Measurements from ENCODE around the gene NF1.
"Not testable (repeated sequence)": the region's sequence is repeated elsewhere in the genome, so short reads cannot be mapped to it uniquely, and the experiment has no call there.

The NF1 gene

DNA sequence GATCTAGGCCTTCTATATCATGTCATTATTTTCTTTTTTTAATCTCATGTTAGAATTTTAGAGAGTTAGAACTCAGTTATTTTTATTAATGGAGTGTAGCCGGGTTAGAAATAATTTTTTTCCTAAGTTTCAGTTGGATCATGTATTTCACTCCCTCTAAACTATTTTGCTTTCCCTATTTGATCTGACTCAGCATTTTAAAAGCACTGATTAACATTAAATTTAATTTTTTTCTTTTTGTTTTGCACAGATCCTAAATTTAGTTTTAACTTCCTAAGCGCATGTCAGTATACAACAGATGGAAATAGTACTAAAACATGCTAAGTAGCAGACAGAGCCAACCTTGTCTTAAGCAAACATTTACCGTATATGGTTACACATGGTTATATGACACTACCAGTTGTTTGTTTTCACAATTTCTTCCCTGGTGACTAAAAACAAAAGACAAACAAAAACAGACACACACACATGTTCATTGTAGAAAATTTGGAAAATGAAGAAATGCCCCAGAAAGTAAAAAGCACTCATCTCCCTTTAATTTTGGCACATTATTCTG, 263.1 kb downstream of the NF1 start:
- no peak for DNase-seq

DNA sequence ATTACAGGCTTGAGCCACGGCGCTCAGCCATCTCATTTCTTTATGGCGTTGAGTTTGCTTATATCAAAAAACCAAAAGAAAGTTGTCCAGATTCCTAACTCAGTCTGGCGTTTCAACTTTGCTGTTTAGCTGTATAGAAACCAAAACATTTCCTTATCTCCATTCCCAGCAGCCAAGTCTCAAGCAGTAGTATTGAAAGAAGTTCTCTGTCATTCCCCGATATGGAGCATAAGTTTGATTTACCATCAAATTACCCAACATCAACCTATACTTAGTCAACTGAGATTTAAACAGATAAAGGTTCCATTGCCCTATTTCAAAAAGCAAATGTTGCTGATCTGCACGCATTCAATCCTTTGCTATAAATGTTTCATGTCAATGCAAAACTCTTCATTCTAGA, 269.2 kb downstream of the NF1 start:
- DNase-seq, result no peak

DNA sequence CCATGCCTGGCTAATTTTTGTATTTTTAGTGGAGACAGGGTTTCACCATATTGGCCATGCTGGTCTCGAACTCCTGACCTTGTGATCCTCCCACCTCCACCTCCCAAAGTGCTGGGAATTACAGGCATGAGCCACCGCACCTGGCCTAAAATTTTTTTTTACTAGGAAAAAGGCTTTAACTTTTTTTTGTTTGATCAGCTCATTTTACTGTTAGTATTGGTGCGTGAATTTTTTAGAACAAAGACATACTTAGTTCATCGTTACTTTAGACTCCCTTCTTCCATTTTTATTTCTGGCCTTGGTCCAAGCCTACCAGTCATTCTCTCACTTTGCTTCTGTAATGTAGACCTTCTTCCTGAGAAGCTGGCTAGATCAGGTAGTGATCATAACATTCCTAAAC, 271.3 kb downstream of the NF1 start:
- no peak for DNase-seq

DNA sequence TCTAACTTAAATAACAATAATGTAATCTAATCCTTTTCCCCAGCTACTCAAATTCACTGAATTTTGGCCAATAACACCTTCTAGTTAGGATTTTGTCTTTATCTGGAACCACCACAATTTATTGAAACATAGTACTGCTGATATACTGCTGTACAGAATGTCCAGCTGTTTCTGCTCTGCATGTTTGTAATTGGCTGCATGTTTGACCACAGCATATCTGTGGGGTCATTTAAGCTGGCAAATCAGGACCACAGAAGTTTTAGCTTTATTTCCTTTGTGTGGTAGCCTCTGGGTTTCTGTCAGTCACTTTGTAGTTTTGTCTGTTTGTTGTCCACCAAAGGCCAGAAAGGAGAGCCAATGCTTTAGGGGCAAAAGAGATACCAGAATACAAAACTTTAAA, 274.5 kb downstream of the NF1 start:
- no peak for DNase-seq

GRCh38 chr17:31371511-31372097, 276.8 kb downstream of the NF1 start:
- DNase-seq, result no peak

DNA sequence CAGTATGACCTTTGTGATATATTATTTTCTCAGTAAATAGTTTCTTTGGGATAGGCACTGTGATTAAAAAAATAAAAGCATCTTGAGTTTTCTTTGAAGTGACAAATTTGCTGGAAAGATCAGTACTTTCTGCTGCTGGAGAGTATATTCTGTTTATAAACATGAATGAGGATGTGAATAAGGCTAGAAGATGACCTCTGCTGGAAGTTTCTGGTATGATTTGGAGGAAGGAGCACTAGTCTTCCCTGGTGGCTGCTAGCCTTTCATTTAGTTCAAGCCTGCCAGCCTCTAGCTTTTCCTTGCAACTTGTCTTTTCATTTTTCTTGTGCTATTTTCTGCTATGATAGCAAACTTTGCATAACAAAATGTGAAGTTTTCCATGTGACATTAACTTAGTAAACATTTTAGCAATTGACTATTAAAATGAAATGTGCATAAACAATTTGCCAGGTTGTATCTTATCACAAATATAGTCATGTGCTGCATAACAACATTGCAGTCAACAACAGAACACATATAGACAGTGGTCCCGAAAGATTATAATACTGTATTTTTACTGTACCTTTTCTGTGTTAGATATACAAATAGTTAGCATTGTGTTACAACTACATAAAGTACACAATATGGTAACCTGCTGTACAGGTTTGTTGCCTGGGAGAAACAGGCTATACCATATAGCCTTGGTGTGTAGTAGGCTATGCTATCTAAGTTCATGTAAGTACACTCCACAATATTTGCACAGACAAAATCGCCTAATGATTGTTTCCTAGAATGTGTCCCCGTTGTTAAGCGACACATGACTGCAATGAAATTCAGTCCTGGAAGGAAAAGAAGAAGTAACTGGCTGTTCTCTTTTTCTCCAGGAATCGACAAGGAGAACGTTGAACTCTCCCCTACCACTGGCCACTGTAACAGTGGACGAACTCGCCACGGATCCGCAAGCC, 278.6 kb downstream of the NF1 start:
- DNase-seq, result peak; percentile 71

DNA sequence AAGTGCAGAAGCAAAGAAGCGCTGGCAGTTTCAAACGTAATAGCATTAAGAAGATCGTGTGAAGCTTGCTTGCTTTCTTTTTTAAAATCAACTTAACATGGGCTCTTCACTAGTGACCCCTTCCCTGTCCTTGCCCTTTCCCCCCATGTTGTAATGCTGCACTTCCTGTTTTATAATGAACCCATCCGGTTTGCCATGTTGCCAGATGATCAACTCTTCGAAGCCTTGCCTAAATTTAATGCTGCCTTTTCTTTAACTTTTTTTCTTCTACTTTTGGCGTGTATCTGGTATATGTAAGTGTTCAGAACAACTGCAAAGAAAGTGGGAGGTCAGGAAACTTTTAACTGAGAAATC, 279.3 kb downstream of the NF1 start:
- DNase-seq, result no peak

DNA sequence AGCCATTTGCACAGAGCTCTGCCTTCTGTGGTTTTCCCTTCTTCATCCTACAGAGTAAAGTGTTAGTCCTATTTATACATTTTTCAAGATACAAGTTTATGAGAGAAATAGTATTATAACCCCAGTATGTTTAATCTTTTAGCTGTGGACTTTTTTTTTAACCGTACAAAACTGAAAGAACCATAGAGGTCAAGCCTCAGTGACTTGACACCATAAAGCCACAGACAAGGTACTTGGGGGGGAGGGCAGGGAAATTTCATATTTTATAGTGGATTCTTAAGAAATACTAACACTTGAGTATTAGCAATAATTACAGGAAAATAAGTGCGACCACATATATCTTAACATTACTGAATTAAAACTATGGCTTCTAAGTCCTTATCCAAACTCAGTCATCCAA, 279.7 kb downstream of the NF1 start:
- no peak for DNase-seq

DNA sequence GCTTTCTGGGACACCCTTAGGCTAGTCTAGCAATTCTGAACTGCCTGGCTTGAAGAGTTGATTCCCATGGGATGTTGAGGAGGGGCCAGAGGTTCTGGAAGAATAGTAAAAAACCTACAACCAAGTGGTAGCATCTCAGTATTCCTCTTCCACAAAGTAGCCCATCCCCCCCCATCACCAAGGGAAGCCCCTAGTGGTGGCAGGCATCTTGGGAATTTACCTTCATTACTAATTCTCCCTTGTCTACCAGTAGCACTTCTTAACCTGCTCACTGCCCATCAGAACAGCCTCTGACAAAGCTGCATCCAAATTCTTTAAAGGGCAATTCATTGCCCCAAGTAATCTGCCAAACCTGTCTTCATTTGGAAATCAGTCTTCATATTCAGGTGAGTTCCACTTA, 283.9 kb downstream of the NF1 start:
- DNase-seq, result no peak

DNA sequence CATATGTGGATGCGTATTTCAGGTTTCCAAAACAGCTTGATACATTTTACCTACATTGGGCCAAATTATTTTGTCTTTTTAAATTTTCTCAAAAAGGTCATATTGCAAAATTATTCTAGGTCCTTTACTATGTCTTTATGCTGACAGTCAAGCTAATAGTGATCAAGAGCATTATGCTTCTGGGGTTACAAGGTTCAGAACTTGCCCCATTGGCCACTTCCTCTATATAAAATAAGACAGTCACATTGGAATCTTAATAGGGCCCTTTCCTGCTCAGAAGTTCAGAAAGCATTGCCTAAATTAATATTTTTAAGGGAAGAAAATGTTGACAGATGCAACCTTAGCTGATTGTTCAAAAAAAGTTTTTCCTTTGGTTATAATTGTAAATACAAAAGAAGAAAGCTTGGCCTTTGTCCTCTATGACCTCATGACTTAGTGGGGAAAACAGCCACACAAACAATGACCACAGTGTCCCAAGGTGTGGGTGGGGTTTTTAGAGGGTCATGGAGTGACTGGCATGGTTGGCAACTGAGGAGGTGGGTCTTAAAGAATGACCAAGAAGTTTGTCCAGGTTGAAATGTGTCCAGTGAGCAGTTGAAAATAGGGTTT, 284.9 kb downstream of the NF1 start:
- no peak for DNase-seq

DNA sequence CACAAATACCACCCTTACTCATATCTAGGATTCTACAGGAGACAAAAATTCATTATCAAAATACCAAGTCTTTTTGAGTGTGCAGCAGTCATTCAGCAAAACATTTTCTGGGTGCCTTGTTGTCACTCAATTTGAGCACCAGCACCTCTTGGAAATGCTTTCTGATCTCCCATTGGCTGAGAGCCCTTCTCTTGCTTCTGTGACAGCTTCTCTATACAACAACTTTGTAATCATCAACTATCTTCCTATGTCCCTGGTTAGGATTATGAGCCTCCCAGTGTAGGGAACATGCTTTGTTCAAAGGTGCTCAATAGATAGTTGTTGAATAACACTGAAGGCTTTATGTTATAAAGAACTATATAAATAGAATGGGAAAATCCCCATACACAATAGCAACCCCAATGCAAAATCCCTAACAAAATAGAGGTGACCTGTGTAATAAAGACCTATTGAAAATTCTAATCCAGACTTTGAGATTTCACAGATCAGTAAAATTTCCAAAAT, 286.4 kb downstream of the NF1 start:
- DNase-seq, result no peak

DNA sequence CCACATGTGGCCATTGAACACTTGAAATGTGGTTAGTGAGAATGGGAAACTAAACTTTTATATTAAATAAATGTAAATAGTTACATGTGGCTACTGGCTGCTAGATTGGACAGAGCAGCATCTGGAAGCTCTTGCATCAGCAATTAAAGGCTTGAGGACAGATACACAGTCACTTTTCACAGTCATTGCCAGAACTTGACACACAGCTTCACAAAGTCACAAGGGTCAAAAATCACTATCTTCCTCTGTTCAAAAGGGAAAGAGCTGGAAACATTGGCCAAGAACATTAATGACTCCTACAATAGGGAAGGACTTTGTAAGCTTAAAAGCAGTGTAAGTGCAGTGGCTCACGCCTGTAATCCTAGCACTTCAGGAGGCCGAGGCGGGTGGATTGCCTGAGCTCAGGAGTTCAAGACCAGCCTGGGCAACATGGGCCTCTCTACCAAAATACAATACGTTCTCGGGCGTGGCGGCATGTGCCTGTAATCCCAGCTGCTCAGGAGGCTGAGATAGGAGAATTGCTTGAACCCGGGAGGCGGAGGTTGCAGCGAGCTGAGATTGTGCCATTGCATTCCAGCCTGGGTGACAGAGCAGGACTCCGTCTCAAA, 288.0 kb downstream of the NF1 start:
- not testable (repeated sequence) for DNase-seq

- DNase-seq, result peak; percentile 10
Observed at GRCh38 chr17:31383488-31383887, 288.7 kb downstream of the NF1 start.

- DNase-seq, result no peak
Observed at GRCh38 chr17:31385428-31386285, 290.9 kb downstream of the NF1 start.

GRCh38 chr17:31386542-31387075, 291.8 kb downstream of the NF1 start:
- DNase-seq, result no peak

GRCh38 chr17:31387438-31387837, 292.7 kb downstream of the NF1 start:
- no peak for DNase-seq

DNA sequence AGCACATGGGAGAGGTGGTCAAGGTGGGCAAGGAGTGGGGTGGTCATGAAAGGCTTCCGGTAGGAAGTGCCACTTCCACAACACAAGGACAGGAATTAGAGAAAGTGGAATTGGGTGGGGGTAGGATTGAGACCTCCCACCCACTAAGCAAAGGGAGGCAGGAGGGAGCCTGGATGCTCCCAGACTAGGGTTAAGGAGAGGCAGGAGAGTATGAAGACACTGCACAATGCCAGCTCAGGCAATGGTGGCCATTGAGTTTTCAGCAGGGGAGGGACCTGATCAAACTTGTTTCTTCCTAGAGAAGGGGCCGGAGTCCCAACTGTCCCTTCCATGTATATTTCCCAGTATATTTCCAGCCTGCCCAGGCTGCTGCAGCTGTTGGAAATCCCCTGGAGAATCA, 293.6 kb downstream of the NF1 start:
- no peak for DNase-seq

DNA sequence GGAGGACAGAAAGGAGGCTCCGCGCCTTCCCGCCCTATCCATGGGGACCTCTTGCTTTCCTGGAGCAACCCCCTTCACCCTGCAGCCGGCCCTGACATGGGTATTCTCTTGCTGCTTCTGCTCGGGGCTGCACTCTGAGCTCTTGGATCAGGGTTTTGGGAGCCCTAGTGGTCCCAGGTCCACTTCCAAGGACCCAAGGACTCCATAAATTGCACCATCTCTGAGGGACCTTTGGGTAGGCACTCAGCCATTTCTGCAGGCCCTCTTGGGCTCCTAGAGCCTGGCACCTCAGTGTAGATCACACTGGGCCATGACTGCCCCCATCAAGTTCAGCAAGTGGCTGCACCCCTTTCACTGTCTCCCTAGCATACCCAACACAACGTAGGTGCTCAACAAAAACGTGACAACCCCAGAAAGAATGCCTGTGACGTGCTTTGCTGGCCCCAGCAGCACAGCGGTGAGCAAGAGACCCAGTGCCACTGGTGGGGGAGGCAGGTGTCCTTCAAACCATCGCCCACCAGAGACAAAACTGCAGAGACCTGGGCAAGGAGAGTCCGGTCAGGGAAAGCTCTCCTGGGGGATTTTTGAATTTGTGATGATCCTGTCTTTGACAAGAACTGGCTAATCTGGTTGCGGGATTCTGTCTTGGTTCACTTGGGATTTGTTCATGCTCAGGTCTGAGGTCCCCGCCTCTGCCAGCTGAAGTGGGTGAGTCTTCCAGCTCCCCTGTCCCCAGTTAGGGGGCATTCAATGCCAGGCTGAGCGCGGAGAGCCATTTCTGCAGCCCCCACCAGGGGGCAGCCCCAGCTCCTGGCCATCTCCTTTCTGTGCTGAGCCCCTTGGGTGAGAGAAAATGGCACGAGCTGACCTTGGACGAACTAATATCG, 294.2 kb downstream of the NF1 start:
- DNase-seq, result peak; percentile 45

GRCh38 chr17:31389657-31390381, 295.0 kb downstream of the NF1 start:
- no peak for DNase-seq

- no peak for DNase-seq
Observed at GRCh38 chr17:31390426-31390747, 295.6 kb downstream of the NF1 start.
